PFSK-1 (cell line): ENCODE measurements around the gene THSD7B.

Experiments
- FOXP2 ChIP-seq: optimal IDR thresholded peaks from 2 replicates; pipeline ENCODE3; 2011; ENCODE audit warnings: borderline replicate concordance, control low read depth, inconsistent platforms; ENCODE audit not compliant: insufficient read depth; ENCODE audit errors: extremely low read length, extremely low read depth
- POLR2AphosphoS5 ChIP-seq: IDR thresholded peaks from 2 replicates; pipeline ENCODE4 v1.6.1; 2012; ENCODE audit warnings: low read depth, mild to moderate bottlenecking, control low read depth, low read length, moderate library complexity
- SIN3A ChIP-seq: IDR thresholded peaks from 2 replicates; pipeline ENCODE4 v1.6.1; 2012; ENCODE audit warnings: mild to moderate bottlenecking, low read length, moderate library complexity, borderline replicate concordance; ENCODE audit not compliant: insufficient read depth
- TAF1 ChIP-seq: IDR thresholded peaks from 2 replicates; pipeline ENCODE4 v1.6.1; 2012; ENCODE audit warnings: low read length, control low read depth, borderline replicate concordance; ENCODE audit not compliant: insufficient read depth
- TF ChIP-seq, protein P1 (sequence below), 2 experiments: IDR thresholded peaks; 2 replicates each; pipeline versions ENCODE4 v1.6.1 to v1.8.0; 2011 to 2012; ENCODE audit warnings: low read depth in 2 of 2, low read length in 2 of 2, control low read depth in 1 of 2, inconsistent platforms in 1 of 2, mild to moderate bottlenecking in 1 of 2, moderate library complexity in 1 of 2; ENCODE audit not compliant: insufficient read depth in 1 of 2

THSD7B gene

GRCh38 chr2:137525641-137526190 is 760.4 kb downstream of the THSD7B start:
- TF ChIP-seq FOXP2: no peak
- no peak for TF ChIP-seq POLR2AphosphoS5
- TF ChIP-seq TAF1: no peak
- no peak for TF ChIP-seq SIN3A
- TF ChIP-seq, protein P1, sequence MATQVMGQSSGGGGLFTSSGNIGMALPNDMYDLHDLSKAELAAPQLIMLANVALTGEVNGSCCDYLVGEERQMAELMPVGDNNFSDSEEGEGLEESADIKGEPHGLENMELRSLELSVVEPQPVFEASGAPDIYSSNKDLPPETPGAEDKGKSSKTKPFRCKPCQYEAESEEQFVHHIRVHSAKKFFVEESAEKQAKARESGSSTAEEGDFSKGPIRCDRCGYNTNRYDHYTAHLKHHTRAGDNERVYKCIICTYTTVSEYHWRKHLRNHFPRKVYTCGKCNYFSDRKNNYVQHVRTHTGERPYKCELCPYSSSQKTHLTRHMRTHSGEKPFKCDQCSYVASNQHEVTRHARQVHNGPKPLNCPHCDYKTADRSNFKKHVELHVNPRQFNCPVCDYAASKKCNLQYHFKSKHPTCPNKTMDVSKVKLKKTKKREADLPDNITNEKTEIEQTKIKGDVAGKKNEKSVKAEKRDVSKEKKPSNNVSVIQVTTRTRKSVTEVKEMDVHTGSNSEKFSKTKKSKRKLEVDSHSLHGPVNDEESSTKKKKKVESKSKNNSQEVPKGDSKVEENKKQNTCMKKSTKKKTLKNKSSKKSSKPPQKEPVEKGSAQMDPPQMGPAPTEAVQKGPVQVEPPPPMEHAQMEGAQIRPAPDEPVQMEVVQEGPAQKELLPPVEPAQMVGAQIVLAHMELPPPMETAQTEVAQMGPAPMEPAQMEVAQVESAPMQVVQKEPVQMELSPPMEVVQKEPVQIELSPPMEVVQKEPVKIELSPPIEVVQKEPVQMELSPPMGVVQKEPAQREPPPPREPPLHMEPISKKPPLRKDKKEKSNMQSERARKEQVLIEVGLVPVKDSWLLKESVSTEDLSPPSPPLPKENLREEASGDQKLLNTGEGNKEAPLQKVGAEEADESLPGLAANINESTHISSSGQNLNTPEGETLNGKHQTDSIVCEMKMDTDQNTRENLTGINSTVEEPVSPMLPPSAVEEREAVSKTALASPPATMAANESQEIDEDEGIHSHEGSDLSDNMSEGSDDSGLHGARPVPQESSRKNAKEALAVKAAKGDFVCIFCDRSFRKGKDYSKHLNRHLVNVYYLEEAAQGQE (IDR thresholded peaks at IDR 0.05; ENCODE audit: insufficient read depth in 1 of 2, low read depth in 2 of 2, low read length in 2 of 2): no peak

DNA sequence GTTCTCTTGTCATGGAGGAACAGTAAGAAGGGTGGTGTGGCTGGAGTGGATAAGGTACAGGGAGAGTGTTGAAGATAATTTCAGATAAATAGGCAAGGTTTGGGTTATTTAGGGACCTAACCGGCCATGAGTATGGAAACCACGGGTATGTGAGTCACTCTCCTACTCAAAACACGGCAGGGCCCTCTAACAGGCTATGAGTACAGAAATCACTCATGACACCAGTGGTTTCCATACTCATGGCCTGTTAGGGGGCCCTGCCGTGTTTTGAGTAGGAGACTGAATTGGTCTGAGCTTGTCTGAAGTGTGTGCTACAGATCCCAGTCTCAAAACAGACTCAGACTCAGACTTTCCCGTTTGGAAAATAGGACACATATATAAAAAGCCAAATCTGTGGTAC is 770.6 kb downstream of the THSD7B start:
- TF ChIP-seq, protein P1 (IDR thresholded peaks at IDR 0.05; ENCODE audit: insufficient read depth in 1 of 2, low read depth in 2 of 2, low read length in 2 of 2): no peak
- TF ChIP-seq TAF1 (no peak), FOXP2 (no peak), POLR2AphosphoS5 (no peak), SIN3A (no peak)

- TF ChIP-seq, protein P1 (IDR thresholded peaks at IDR 0.05; ENCODE audit: insufficient read depth in 1 of 2, low read depth in 2 of 2, low read length in 2 of 2): no peak
- TF ChIP-seq SIN3A: no peak
- no peak for TF ChIP-seq TAF1
- no peak for TF ChIP-seq FOXP2
- TF ChIP-seq POLR2AphosphoS5: no peak
Measured at GRCh38 chr2:137539336-137539735, 774.0 kb downstream of the THSD7B start.

GRCh38 chr2:137547842-137548241 is 782.5 kb downstream of the THSD7B start:
- TF ChIP-seq POLR2AphosphoS5 (no peak), TAF1 (no peak), SIN3A (no peak), FOXP2 (no peak)
- TF ChIP-seq, protein P1 (IDR thresholded peaks at IDR 0.05; ENCODE audit: insufficient read depth in 1 of 2, low read depth in 2 of 2, low read length in 2 of 2): no peak

DNA sequence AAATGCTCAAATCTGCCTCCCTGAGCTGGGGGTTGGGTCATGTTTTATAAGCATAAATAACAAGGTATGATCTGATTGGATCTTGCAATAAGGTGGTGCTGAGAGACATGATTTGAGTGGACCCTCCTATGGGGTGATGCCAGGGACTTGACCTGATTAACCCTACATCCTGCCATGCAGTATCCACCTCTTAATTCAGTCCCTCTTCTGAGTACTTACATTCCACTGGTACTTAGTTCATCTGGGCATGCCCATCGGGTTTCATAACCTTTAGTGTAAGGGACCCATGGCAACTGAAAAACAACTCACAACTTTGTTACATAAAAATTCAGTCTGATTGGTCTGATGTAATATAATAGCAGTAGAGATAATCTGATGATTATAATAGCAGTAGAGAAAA is 801.0 kb downstream of the THSD7B start:
- no peak for TF ChIP-seq TAF1
- TF ChIP-seq, protein P1 (IDR thresholded peaks at IDR 0.05; ENCODE audit: insufficient read depth in 1 of 2, low read depth in 2 of 2, low read length in 2 of 2): no peak
- TF ChIP-seq FOXP2: no peak
- TF ChIP-seq SIN3A: no peak
- TF ChIP-seq POLR2AphosphoS5: no peak
